K562 (cell line): ENCODE results near the gene GATAD2B. TPM values are rescaled to one million over a fixed set of nuclear protein-coding genes. Genes with fewer than 3 reads are reported as not detected.

Experiments
- BRCA1 ChIP-seq, 2 experiments: fragments of 450-650 bp in 1 of 2; sonication (generic) in 1 of 2; formaldehyde crosslinking in 1 of 2; IDR thresholded peaks; 2 replicates each; pipeline versions ENCODE4 v1.5.0 to v1.6.1; 2017 to 2020; ENCODE audit warnings: mild to moderate bottlenecking in 1 of 2, missing genetic modification reagents in 1 of 2
- DIDO1 ChIP-seq: fragments of 450-650 bp; IDR thresholded peaks from 2 replicates; pipeline ENCODE4 v1.6.1; 2016; ENCODE audit warnings: low read depth, missing biosample characterization, missing genetic modification characterization
- HSF4 ChIP-seq: fragments of 250-450 bp; sonication (Bioruptor Pico); IDR thresholded peaks from 2 replicates; pipeline ENCODE4 v2.1.2; 2022; ENCODE audit warnings: mild to moderate bottlenecking, moderate library complexity, borderline replicate concordance
- JUND ChIP-seq, 2 experiments: IDR thresholded peaks; 2 replicates in 1 of 2; 3 replicates in 1 of 2; pipeline ENCODE4 v1.6.1; 2011; ENCODE audit warnings: borderline replicate concordance in 2 of 2, low read depth in 2 of 2, low read length in 2 of 2, improper control_type of control experiment in 1 of 2, missing biosample characterization in 1 of 2, missing genetic modification characterization in 1 of 2, missing genetic modification reagents in 1 of 2
- NFYB ChIP-seq: IDR thresholded peaks from 2 replicates; pipeline ENCODE4 v1.6.1; 2011; ENCODE audit warnings: mild to moderate bottlenecking, moderate library complexity; ENCODE audit not compliant: insufficient read length; ENCODE audit errors: extremely low read depth
- PBX2 ChIP-seq, 2 experiments: IDR thresholded peaks in 1 of 2; conservative IDR thresholded peaks in 1 of 2; 2 replicates each; pipeline ENCODE4 v1.6.1; 2016; ENCODE audit warnings: low read depth in 2 of 2, mild to moderate bottlenecking in 1 of 2, missing compliant biosample characterization in 1 of 2, missing genetic modification characterization in 1 of 2, moderate library complexity in 1 of 2
- PHF21A ChIP-seq: fragments of 450-650 bp; IDR thresholded peaks from 2 replicates; pipeline ENCODE4 v1.6.1; 2017; ENCODE audit warnings: low read depth, borderline replicate concordance
- POLR3A ChIP-seq: IDR thresholded peaks from 2 replicates; pipeline ENCODE4 v1.6.1; 2011; ENCODE audit warnings: borderline replicate concordance, mild to moderate bottlenecking, moderate library complexity; ENCODE audit not compliant: insufficient read length, insufficient read depth; ENCODE audit errors: extremely low read depth
- SMAD4 ChIP-seq: fragments of 250-450 bp; sonication (Bioruptor Pico); conservative IDR thresholded peaks from 2 replicates; pipeline ENCODE4 v1.8.0; 2021; ENCODE audit warnings: inconsistent platforms, mild to moderate bottlenecking, moderate library complexity
- SMARCA5 ChIP-seq: fragments of 450-650 bp; IDR thresholded peaks from 2 replicates; pipeline ENCODE4 v1.6.1; 2016
- TARDBP ChIP-seq: fragments of 450-650 bp; IDR thresholded peaks from 2 replicates; pipeline ENCODE4 v1.6.1; 2016
- ZNF121 ChIP-seq: sonication (generic); formaldehyde crosslinking; conservative IDR thresholded peaks from 2 replicates; pipeline ENCODE4 v1.8.0; 2022; ENCODE audit warnings: missing genetic modification reagents
- ZZZ3 ChIP-seq: fragments of 450-650 bp; IDR thresholded peaks from 2 replicates; pipeline ENCODE4 v1.6.1; 2016; ENCODE audit warnings: antibody characterized with exemption, mild to moderate bottlenecking, moderate library complexity
- polyA plus RNA-seq, 8 experiments: library from polyadenylated mRNA; depleted of rRNA in 4 of 8; stranded (reverse) in 5 of 8; unstranded in 3 of 8; fragments of >200 nt; fragmentation: Nextera tagmentation in 2 of 8; fragmentation: Illumina TruSeq in 1 of 8; extraction: Ambion mirVana in 2 of 8; extraction: Trizol in 1 of 8; gene quantifications; 2 replicates each; pipeline versions ENCODE4 v1.2.1 to v1.2.3, GENCODE V29; 2011 to 2014; ENCODE audit warnings: inconsistent platforms in 1 of 8, missing spikeins in 1 of 8
- total RNA-seq, 7 experiments: library from RNA; depleted of rRNA in 6 of 7; stranded (reverse); fragments of >200 nt in 6 of 7; fragmentation: Illumina TruSeq in 2 of 7; extraction: Trizol in 2 of 7; gene quantifications; 2 replicates each; pipeline versions ENCODE4 v1.2.1 to v1.2.3, GENCODE V29; 2011 to 2021; ENCODE audit warnings: low replicate concordance in 1 of 7
- TF ChIP-seq, protein P1 (sequence below): fragments of 450-650 bp; IDR thresholded peaks from 2 replicates; pipeline ENCODE4 v1.6.1; 2018; ENCODE audit not compliant: partially characterized antibody
- TF ChIP-seq, protein P2 (sequence below): sonication (generic); formaldehyde crosslinking; IDR thresholded peaks from 2 replicates; pipeline ENCODE4 v1.8.0; 2022; ENCODE audit warnings: missing genetic modification reagents, mild to moderate bottlenecking, borderline replicate concordance

GATAD2B gene
- total and polyA plus RNA-seq, 9 of the 15 experiments (the other 6 are each of a cell fraction or from before 2014, with no cell fraction given) = 1.5 to 40.2 (median 4.9) TPM

DNA sequence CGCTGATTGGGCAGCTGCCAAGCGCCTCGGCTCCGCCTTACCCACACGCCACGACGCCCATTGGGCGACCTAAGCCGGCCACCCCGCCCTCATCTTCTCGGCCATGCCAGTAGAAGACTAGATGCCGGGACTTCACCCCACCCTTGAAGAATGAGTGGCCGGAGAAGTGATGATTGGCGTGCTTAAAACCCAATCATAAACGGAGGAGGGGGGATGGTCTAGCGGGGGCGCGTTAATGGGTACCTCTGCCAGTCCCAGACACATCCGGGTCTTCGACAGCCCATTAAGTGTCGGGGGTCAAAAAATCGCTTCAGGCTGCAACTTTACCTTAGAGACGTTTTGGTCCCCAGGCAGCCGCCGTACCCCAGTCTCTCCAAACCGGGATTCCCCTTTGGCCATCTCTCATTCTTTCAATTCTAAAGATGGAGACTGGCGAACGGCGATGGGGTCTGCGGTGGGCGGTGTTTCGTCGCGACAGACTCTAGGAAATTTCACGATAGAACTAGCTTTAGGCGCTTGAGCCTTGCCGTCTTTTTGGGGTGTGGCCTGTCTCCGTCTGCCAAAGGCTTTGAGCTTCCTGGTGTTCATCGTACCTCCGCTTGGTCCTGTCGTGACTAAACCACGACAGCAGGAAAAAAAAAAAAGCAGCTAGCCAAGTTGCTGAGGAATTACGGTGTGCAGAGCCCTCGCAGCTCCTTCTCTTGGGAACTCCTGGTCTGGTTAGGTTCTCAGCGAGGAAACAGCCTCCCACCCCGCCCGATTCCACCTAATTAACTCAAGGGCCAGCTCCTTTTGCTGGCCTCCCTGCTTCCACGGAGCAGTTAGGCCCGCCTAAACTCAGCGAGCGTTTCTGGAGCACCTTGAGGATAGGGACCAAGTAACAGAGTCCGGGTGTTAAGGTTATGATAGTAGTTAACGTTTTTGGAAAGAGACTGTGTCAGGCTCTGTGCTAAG is at the start of gene GATAD2B (continued):
- TF ChIP-seq, protein P1, sequence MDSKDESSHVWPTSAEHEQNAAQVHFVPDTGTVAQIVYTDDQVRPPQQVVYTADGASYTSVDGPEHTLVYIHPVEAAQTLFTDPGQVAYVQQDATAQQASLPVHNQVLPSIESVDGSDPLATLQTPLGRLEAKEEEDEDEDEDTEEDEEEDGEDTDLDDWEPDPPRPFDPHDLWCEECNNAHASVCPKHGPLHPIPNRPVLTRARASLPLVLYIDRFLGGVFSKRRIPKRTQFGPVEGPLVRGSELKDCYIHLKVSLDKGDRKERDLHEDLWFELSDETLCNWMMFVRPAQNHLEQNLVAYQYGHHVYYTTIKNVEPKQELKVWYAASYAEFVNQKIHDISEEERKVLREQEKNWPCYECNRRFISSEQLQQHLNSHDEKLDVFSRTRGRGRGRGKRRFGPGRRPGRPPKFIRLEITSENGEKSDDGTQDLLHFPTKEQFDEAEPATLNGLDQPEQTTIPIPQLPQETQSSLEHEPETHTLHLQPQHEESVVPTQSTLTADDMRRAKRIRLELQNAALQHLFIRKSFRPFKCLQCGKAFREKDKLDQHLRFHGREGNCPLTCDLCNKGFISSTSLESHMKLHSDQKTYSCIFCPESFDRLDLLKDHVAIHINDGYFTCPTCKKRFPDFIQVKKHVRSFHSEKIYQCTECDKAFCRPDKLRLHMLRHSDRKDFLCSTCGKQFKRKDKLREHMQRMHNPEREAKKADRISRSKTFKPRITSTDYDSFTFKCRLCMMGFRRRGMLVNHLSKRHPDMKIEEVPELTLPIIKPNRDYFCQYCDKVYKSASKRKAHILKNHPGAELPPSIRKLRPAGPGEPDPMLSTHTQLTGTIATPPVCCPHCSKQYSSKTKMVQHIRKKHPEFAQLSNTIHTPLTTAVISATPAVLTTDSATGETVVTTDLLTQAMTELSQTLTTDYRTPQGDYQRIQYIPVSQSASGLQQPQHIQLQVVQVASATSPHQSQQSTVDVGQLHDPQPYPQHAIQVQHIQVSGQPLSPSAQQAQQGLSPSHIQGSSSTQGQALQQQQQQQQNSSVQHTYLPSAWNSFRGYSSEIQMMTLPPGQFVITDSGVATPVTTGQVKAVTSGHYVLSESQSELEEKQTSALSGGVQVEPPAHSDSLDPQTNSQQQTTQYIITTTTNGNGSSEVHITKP = peak; percentile 76
- TF ChIP-seq DIDO1 (tag) = 0 out of 2 replicates have a peak, but pooled peaks have one; percentile 16
- TF ChIP-seq SMAD4 = peak; percentile 69
- TF ChIP-seq, protein P2, sequence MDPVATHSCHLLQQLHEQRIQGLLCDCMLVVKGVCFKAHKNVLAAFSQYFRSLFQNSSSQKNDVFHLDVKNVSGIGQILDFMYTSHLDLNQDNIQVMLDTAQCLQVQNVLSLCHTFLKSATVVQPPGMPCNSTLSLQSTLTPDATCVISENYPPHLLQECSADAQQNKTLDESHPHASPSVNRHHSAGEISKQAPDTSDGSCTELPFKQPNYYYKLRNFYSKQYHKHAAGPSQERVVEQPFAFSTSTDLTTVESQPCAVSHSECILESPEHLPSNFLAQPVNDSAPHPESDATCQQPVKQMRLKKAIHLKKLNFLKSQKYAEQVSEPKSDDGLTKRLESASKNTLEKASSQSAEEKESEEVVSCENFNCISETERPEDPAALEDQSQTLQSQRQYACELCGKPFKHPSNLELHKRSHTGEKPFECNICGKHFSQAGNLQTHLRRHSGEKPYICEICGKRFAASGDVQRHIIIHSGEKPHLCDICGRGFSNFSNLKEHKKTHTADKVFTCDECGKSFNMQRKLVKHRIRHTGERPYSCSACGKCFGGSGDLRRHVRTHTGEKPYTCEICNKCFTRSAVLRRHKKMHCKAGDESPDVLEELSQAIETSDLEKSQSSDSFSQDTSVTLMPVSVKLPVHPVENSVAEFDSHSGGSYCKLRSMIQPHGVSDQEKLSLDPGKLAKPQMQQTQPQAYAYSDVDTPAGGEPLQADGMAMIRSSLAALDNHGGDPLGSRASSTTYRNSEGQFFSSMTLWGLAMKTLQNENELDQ (CRISPR knock-in tag) = no peak
- TF ChIP-seq PHF21A = 0 out of 2 replicates have a peak, but pooled peaks have one; percentile 42
- no peak for TF ChIP-seq SMARCA5
- TF ChIP-seq TARDBP = 0 out of 2 replicates have a peak, but pooled peaks have one; percentile 32
- TF ChIP-seq ZNF121 = no peak
- no peak for TF ChIP-seq POLR3A
- no peak for TF ChIP-seq HSF4 (CRISPR knock-in tag)
- TF ChIP-seq ZZZ3 = 0 out of 2 replicates have a peak, but pooled peaks have one; percentile 20
- TF ChIP-seq PBX2 (CRISPR knock-in tag; IDR thresholded peaks at IDR 0.05; ENCODE audit: low read depth) = peak; percentile 97
- TF ChIP-seq PBX2 (tag; conservative IDR thresholded peaks at IDR 0.05; ENCODE audit: low read depth) = peak; percentile 99
- TF ChIP-seq BRCA1 (IDR thresholded peaks at IDR 0.05) = no peak
- no peak for TF ChIP-seq BRCA1 (CRISPR knock-in tag; IDR thresholded peaks at IDR 0.05)
- no peak for TF ChIP-seq JUND (IDR thresholded peaks at IDR 0.05; ENCODE audit: borderline replicate concordance, low read depth, low read length)
- 0 out of 3 replicates have a peak, but pooled peaks have one; percentile 20 for TF ChIP-seq JUND (tag; IDR thresholded peaks at IDR 0.05; ENCODE audit: borderline replicate concordance, low read depth, low read length)
- peak; percentile 96 for TF ChIP-seq NFYB
